ENCODE measurements around the gene PARD6B.

Gene PARD6B

GRCh38 chr20:50802289-50802688 lies 70.9 kb downstream of the PARD6B start:
- no peak for DNase-seq

- no peak for DNase-seq
These were observed 73.3 kb downstream of the PARD6B start for GRCh38 chr20:50804437-50805348.

- DNase-seq = no peak
These were observed 73.9 kb downstream of the PARD6B start for GRCh38 chr20:50805349-50805684.

- no peak for DNase-seq
These were observed 74.9 kb downstream of the PARD6B start for GRCh38 chr20:50806126-50806768.
